Hepatocyte (in vitro differentiated cells): ENCODE results near the gene HTR1D.

Experiments
- CTCF ChIP-seq: fragments of 200-600 bp; sonication (generic); IDR thresholded peaks from 2 replicates; pipeline ENCODE4 v1.5.1; 2016; ENCODE audit warnings: antibody characterized with exemption, mild to moderate bottlenecking; ENCODE audit not compliant: poor library complexity
- EZH2 ChIP-seq: fragments of 200-600 bp; sonication (generic); IDR thresholded peaks from 2 replicates; pipeline ENCODE4 v1.6.1; 2016; ENCODE audit warnings: antibody characterized with exemption, mild to moderate bottlenecking, borderline replicate concordance

DNA sequence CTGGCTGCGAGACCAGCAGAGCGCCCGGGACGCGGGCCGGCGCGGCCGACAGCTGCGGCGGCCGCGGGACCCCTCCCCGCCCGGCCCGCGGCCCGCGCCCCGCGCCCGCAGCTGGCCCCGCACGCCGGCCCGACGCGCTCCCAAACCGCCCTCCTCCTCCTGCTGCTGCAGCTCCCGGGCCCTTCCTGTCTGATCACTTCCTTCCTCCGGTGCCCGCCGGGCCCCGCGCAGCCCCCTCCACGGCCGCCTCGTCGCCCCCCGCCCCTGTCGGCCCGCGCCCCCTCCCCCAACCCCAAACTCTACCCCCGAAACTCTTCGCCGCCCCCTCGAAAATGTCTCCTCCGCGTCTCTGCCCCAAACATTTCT lies 49.2 kb downstream of the HTR1D start:
- no peak for TF ChIP-seq CTCF
- no peak for TF ChIP-seq EZH2
